ENCODE results near the gene NANOG. TPM values are rescaled to one million over a fixed set of nuclear protein-coding genes. Genes with fewer than 3 reads are reported as not detected.
"Not testable (repeated sequence)": the region's sequence is repeated elsewhere in the genome, so short reads cannot be mapped to it uniquely, and the experiment has no call there.

NANOG gene
- polyA plus RNA-seq, 1 experiment = not detected

- TF ChIP-seq CTCF (IDR thresholded peaks at IDR 0.05; ENCODE audit: insufficient read depth, low read depth, low read length) = no peak
- CTCF ChIA-PET = interaction anchor here (0.8 to 2.1 kb wide), 5 partner anchors 22 to 160 kb away, joined by 3 to 8 read pairs (median 3); no protein-coding TSS in a partner anchor
- no peak for DNase-seq (ENCODE audit: low read depth)
These were observed 45.5 kb downstream of the NANOG start for GRCh38 chr12:7834701-7835100.

GRCh38 chr12:7835116-7835515, 45.9 kb downstream of the NANOG start:
- H3K4me3 ChIP-seq (ENCODE audit: low read depth, low read length) = no peak overlapping the region
- no peak for TF ChIP-seq CTCF (IDR thresholded peaks at IDR 0.05; ENCODE audit: insufficient read depth, low read depth, low read length)
- CTCF ChIA-PET = interaction anchor here (0.8 to 2.1 kb wide), 4 partner anchors 21 to 160 kb away, joined by 3 to 8 read pairs (median 4); no protein-coding TSS in a partner anchor
- POLR2A ChIA-PET = interaction anchor here (0.7 kb wide), 1 partner anchor 101 kb away, joined by 5 read pairs; no protein-coding TSS in a partner anchor
- no peak for DNase-seq (ENCODE audit: low read depth)
- no peaks in the 10 kb centered on the region for H3K27me3 ChIP-seq (ENCODE audit: control insufficient read depth, insufficient read depth, low read length)
- no peaks in the 10 kb centered on the region for H3K36me3 ChIP-seq (ENCODE audit: control insufficient read depth, insufficient read depth, low read length)

More at GRCh38 chr12:7834701-7835100, 45.5 kb downstream of the NANOG start:
- Histone ChIP-seq H3K4me3 (ENCODE audit: low read depth, low read length) (no peak overlapping the region), H3K27me3 (ENCODE audit: control insufficient read depth, insufficient read depth, low read length) (no peaks in the 10 kb centered on the region), H3K36me3 (ENCODE audit: control insufficient read depth, insufficient read depth, low read length) (no peaks in the 10 kb centered on the region)
- POLR2A ChIA-PET = interaction anchor here (0.5 to 0.6 kb wide), 2 partner anchors 102 to 244 kb away, joined by 4 to 6 read pairs; no protein-coding TSS in a partner anchor

GRCh38 chr12:7835766-7836165, 46.6 kb downstream of the NANOG start:
- no peaks in the 10 kb centered on the region for H3K27me3 ChIP-seq (ENCODE audit: control insufficient read depth, insufficient read depth, low read length)
- CTCF ChIA-PET = interaction anchor here (1.1 kb wide), 1 partner anchor 159 kb away, joined by 6 read pairs; no protein-coding TSS in a partner anchor
- no peak for TF ChIP-seq CTCF (IDR thresholded peaks at IDR 0.05; ENCODE audit: insufficient read depth, low read depth, low read length)
- POLR2A ChIA-PET = interaction anchor here (0.7 kb wide), 1 partner anchor 101 kb away, joined by 5 read pairs; no protein-coding TSS in a partner anchor
- no peak overlapping the region for H3K4me3 ChIP-seq (ENCODE audit: low read depth, low read length)
- no peaks in the 10 kb centered on the region for H3K36me3 ChIP-seq (ENCODE audit: control insufficient read depth, insufficient read depth, low read length)
- DNase-seq (ENCODE audit: low read depth) = no peak

- Histone ChIP-seq H3K27me3 (ENCODE audit: control insufficient read depth, insufficient read depth, low read length) (no peaks in the 10 kb centered on the region), H3K4me3 (ENCODE audit: low read depth, low read length) (no peak overlapping the region), H3K36me3 (ENCODE audit: control insufficient read depth, insufficient read depth, low read length) (no peaks in the 10 kb centered on the region)
- CTCF ChIA-PET = interaction anchor here (0.9 to 1.3 kb wide), 2 partner anchors 113 to 553 kb away, joined by 3 read pairs; no protein-coding TSS in a partner anchor
- TF ChIP-seq CTCF (IDR thresholded peaks at IDR 0.05; ENCODE audit: insufficient read depth, low read depth, low read length) = no peak
- POLR2A ChIA-PET = no interaction called here
- no peak for DNase-seq (ENCODE audit: low read depth)
These were observed 48.2 kb downstream of the NANOG start for GRCh38 chr12:7837366-7837765.

GRCh38 chr12:7839226-7839625, 50.0 kb downstream of the NANOG start:
- CTCF ChIA-PET; H3K36me3 ChIP-seq (ENCODE audit: control insufficient read depth, insufficient read depth, low read length); H3K27me3 ChIP-seq (ENCODE audit: control insufficient read depth, insufficient read depth, low read length); H3K4me3 ChIP-seq (ENCODE audit: low read depth, low read length); DNase-seq (ENCODE audit: low read depth); POLR2A ChIA-PET: not testable (repeated sequence)

GRCh38 chr12:7839848-7840247, 50.6 kb downstream of the NANOG start:
- DNase-seq (ENCODE audit: low read depth); POLR2A ChIA-PET; H3K27me3 ChIP-seq (ENCODE audit: control insufficient read depth, insufficient read depth, low read length); CTCF ChIA-PET; H3K36me3 ChIP-seq (ENCODE audit: control insufficient read depth, insufficient read depth, low read length); H3K4me3 ChIP-seq (ENCODE audit: low read depth, low read length): not testable (repeated sequence)

GRCh38 chr12:7842444-7842843, 53.2 kb downstream of the NANOG start:
- POLR2A ChIA-PET; H3K27me3 ChIP-seq (ENCODE audit: control insufficient read depth, insufficient read depth, low read length); H3K36me3 ChIP-seq (ENCODE audit: control insufficient read depth, insufficient read depth, low read length); DNase-seq (ENCODE audit: low read depth); H3K4me3 ChIP-seq (ENCODE audit: low read depth, low read length): not testable (repeated sequence)
- CTCF ChIA-PET = interaction anchor here (0.6 to 1.2 kb wide), 2 partner anchors 9 to 200 kb away, joined by 3 read pairs; no protein-coding TSS in a partner anchor

GRCh38 chr12:7843149-7843548, 53.9 kb downstream of the NANOG start:
- POLR2A ChIA-PET; H3K36me3 ChIP-seq (ENCODE audit: control insufficient read depth, insufficient read depth, low read length); DNase-seq (ENCODE audit: low read depth); H3K27me3 ChIP-seq (ENCODE audit: control insufficient read depth, insufficient read depth, low read length); H3K4me3 ChIP-seq (ENCODE audit: low read depth, low read length): not testable (repeated sequence)
- CTCF ChIA-PET = interaction anchor here (1.2 kb wide), 1 partner anchor 9 kb away, joined by 3 read pairs; no protein-coding TSS in a partner anchor

- POLR2A ChIA-PET = not testable (repeated sequence)
- CTCF ChIA-PET = interaction anchor here (1.2 kb wide), 1 partner anchor 10 kb away, joined by 3 read pairs; no protein-coding TSS in a partner anchor
These were observed 54.4 kb downstream of the NANOG start for GRCh38 chr12:7843583-7843982.

More at GRCh38 chr12:7843583-7843982, 54.4 kb downstream of the NANOG start:
- not testable (repeated sequence) for H3K36me3 ChIP-seq (ENCODE audit: control insufficient read depth, insufficient read depth, low read length); H3K27me3 ChIP-seq (ENCODE audit: control insufficient read depth, insufficient read depth, low read length); H3K4me3 ChIP-seq (ENCODE audit: low read depth, low read length); DNase-seq (ENCODE audit: low read depth)
